ENCODE measurements around the gene HNRNPH2. TPM values are rescaled to one million over a fixed set of nuclear protein-coding genes. Genes with fewer than 3 reads are reported as not detected.

Gene HNRNPH2
- total and polyA plus RNA-seq, 9 of the 15 experiments (the other 6 are each of a cell fraction or from before 2014, with no cell fraction given), result 40.0 to 130 (median 60.3) TPM

GRCh38 chrX:101390664-101391525 lies 17.1 kb upstream of the HNRNPH2 start, which contains the start of gene RPL36A (continued):
- TF ChIP-seq SMAD4 (CRISPR knock-in tag; conservative IDR thresholded peaks at IDR 0.05) (no peak; the same call in 1 of the 2 replicates), MCM5 (IDR thresholded peaks at IDR 0.05; ENCODE audit: low read depth) (no peak), HNRNPH1 (optimal IDR thresholded peaks at IDR 0.05; ENCODE audit: low read depth, low read length) (no peak), IRF9 (tag; IDR thresholded peaks at IDR 0.05) (no peak), ZMIZ1 (IDR thresholded peaks at IDR 0.05; ENCODE audit: low read depth in 2 of 2, low read length in 2 of 2) (no peak), MAX (CRISPR knock-in tag; IDR thresholded peaks at IDR 0.05) (peak; percentile 65; the same call in 1 of the 2 replicates), LEF1 (IDR thresholded peaks at IDR 0.05) (no peak; the same call in 1 of the 2 replicates), ZNF174 (CRISPR knock-in tag; IDR thresholded peaks at IDR 0.05) (no peak), MCM2 (IDR thresholded peaks at IDR 0.05; ENCODE audit: low read depth) (no peak), MBD1 (CRISPR knock-in tag; IDR thresholded peaks at IDR 0.05) (no peak), MAZ (CRISPR knock-in tag; conservative IDR thresholded peaks at IDR 0.05 in 1 of 2, IDR thresholded peaks at IDR 0.05 in 1 of 2) (peak in 1 of 2 experiments; percentile 66; a peak in 2 of 4 replicates), SUPT5H (IDR thresholded peaks at IDR 0.05) (peak; percentile 98), SMAD2 (IDR thresholded peaks at IDR 0.05; ENCODE audit: low read depth, low read length) (no peak), FUS (optimal IDR thresholded peaks at IDR 0.05; ENCODE audit: low read depth, low read length) (no peak), XRCC4 (IDR thresholded peaks at IDR 0.05; ENCODE audit: extremely low read depth, insufficient read depth, insufficient read length) (no peak), KDM5B (IDR thresholded peaks at IDR 0.05; ENCODE audit: insufficient replicate concordance, low read depth, low read length) (peak; percentile 97), NFE2L1 (tag; IDR thresholded peaks at IDR 0.05; ENCODE audit: borderline replicate concordance, low read depth) (no peak), ZNF277 (CRISPR knock-in tag; IDR thresholded peaks at IDR 0.05; ENCODE audit: borderline replicate concordance) (no peak), SNRNP70 (optimal IDR thresholded peaks at IDR 0.05; ENCODE audit: low read depth, low read length) (no peak)

All from K562 (cell line).